Measurements from ENCODE around the gene LGSN.

DNA sequence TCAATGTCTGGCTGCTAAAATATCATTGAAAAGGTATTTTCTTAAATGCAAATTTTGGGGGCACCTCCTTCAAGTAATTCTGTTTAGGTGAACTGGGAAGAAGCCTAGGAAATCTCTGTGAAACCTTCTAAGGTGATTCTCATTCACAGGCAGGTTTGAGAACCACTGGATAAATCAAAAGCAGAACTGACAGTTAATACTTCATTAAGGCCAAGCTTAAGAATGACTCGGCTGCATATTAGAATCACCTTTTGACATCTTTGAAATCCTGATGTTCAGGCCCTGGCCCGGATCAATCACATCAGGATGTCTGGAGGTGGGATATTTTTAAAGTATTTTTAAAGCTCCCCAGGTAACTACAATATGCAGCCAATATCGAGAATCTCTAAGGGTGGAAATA lies 58.0 kb downstream of the LGSN start:
- TF ChIP-seq, protein P1, sequence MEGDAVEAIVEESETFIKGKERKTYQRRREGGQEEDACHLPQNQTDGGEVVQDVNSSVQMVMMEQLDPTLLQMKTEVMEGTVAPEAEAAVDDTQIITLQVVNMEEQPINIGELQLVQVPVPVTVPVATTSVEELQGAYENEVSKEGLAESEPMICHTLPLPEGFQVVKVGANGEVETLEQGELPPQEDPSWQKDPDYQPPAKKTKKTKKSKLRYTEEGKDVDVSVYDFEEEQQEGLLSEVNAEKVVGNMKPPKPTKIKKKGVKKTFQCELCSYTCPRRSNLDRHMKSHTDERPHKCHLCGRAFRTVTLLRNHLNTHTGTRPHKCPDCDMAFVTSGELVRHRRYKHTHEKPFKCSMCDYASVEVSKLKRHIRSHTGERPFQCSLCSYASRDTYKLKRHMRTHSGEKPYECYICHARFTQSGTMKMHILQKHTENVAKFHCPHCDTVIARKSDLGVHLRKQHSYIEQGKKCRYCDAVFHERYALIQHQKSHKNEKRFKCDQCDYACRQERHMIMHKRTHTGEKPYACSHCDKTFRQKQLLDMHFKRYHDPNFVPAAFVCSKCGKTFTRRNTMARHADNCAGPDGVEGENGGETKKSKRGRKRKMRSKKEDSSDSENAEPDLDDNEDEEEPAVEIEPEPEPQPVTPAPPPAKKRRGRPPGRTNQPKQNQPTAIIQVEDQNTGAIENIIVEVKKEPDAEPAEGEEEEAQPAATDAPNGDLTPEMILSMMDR (IDR thresholded peaks at IDR 0.05 in 4 of 5, conservative IDR thresholded peaks at IDR 0.05 in 1 of 5): no peak
- no peak for TF ChIP-seq POLR2A (IDR thresholded peaks at IDR 0.05)

Data from gastrocnemius medialis (tissue), 4 donors.